Keratinocyte (primary cell): ENCODE results near the gene PRG3.

Experiments used
- EZH2 ChIP-seq: IDR thresholded peaks from one replicate; pipeline ENCODE4 v1.6.1; 2012; ENCODE audit warnings: inconsistent platforms, mild to moderate bottlenecking, low read length, moderate library complexity
- TF ChIP-seq, protein P1 (sequence below), 3 experiments: IDR thresholded peaks in 1 of 3; conservative IDR thresholded peaks in 1 of 3; optimal IDR thresholded peaks in 1 of 3; 2 replicates in 2 of 3; 3 replicates in 1 of 3; pipeline versions ENCODE3 to v1.5.1; 2011; ENCODE audit warnings: low read length in 3 of 3, mild to moderate bottlenecking in 3 of 3, moderate library complexity in 2 of 3, control low read depth in 1 of 3, inconsistent platforms in 1 of 3; ENCODE audit not compliant: insufficient read depth in 2 of 3; ENCODE audit errors: extremely low read depth in 1 of 3

- TF ChIP-seq, protein P1, sequence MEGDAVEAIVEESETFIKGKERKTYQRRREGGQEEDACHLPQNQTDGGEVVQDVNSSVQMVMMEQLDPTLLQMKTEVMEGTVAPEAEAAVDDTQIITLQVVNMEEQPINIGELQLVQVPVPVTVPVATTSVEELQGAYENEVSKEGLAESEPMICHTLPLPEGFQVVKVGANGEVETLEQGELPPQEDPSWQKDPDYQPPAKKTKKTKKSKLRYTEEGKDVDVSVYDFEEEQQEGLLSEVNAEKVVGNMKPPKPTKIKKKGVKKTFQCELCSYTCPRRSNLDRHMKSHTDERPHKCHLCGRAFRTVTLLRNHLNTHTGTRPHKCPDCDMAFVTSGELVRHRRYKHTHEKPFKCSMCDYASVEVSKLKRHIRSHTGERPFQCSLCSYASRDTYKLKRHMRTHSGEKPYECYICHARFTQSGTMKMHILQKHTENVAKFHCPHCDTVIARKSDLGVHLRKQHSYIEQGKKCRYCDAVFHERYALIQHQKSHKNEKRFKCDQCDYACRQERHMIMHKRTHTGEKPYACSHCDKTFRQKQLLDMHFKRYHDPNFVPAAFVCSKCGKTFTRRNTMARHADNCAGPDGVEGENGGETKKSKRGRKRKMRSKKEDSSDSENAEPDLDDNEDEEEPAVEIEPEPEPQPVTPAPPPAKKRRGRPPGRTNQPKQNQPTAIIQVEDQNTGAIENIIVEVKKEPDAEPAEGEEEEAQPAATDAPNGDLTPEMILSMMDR (optimal IDR thresholded peaks at IDR 0.05 in 1 of 3, IDR thresholded peaks at IDR 0.05 in 1 of 3, conservative IDR thresholded peaks at IDR 0.05 in 1 of 3; ENCODE audit: extremely low read depth in 1 of 3, insufficient read depth in 2 of 3, low read length in 3 of 3) = no peak
- TF ChIP-seq EZH2 = no peak
Observed at GRCh38 chr11:57413681-57414080, 32.7 kb upstream of the PRG3 start.
